HG03045 (cell line): ENCODE results near the gene HNRNPR.
"Not testable (repeated sequence)": the region's sequence is repeated elsewhere in the genome, so short reads cannot be mapped to it uniquely, and the experiment has no call there.

Source experiments
- ATAC-seq: cut with Tn5 transposase; IDR thresholded peaks from one replicate; pipeline ENCODE4 v1.9.1; 2021; ENCODE audit warnings: mild to moderate bottlenecking, moderate library complexity; ENCODE audit not compliant: unreplicated experiment

The HNRNPR gene

GRCh38 chr1:23257371-23257770 lies 86.7 kb downstream of the HNRNPR start:
- not testable (repeated sequence) for ATAC-seq
